Upper lobe of left lung (tissue), 6 donors: Measurements from ENCODE around the gene IQCH. TPM values are rescaled to one million over a fixed set of nuclear protein-coding genes. Genes with fewer than 3 reads are reported as not detected.
"Not testable (repeated sequence)": the region's sequence is repeated elsewhere in the genome, so short reads cannot be mapped to it uniquely, and the experiment has no call there.

Experiments used
- ATAC-seq, 2 donors: fragments of 200-7000 bp; cut with Tn5 transposase; one replicate each; pipeline ENCODE4 v1.9.1; 2022; ENCODE audit warnings: mild to moderate bottlenecking in 2 of 2, moderate library complexity in 2 of 2; ENCODE audit not compliant: low FRiP score in 2 of 2
- DNase-seq, 2 donors: peaks; one replicate each; pipeline ENCODE4 v3.0.0-alpha.2; 2019 to 2020
- H3K27ac ChIP-seq, 4 donors: fragments of 200-600 bp; sonication (generic); one replicate each; pipeline ENCODE4 v1.5.1; 2016 to 2019
- H3K27me3 ChIP-seq, 4 donors: fragments of 200-600 bp; sonication (generic); one replicate each; pipeline ENCODE4 v1.5.1; 2017 to 2019
- H3K36me3 ChIP-seq, 4 donors: fragments of 200-600 bp; sonication (generic); one replicate each; pipeline ENCODE4 v1.5.1; 2016 to 2019
- H3K4me1 ChIP-seq, 4 donors: fragments of 200-600 bp; sonication (generic); one replicate each; pipeline ENCODE4 v1.5.1; 2018 to 2019
- H3K4me3 ChIP-seq, 4 donors: fragments of 200-600 bp; sonication (generic); one replicate each; pipeline ENCODE4 v1.5.1; 2017 to 2019; ENCODE audit warnings: mild to moderate bottlenecking in 2 of 4, moderate library complexity in 1 of 4
- H3K9me3 ChIP-seq, 4 donors: fragments of 200-600 bp; sonication (generic); one replicate each; pipeline ENCODE4 v1.5.1; 2018 to 2019
- CTCF ChIP-seq, 6 experiments: fragments of 450-650 bp in 4 of 6; fragments of 200-600 bp in 2 of 6; sonication (generic) in 2 of 6; IDR thresholded peaks; one replicate each; pipeline ENCODE4 v1.5.1; 2016 to 2019; ENCODE audit warnings: antibody characterized with exemption in 6 of 6
- EP300 ChIP-seq, 4 donors: sonication (generic); formaldehyde crosslinking; IDR thresholded peaks; one replicate each; pipeline ENCODE4 v1.5.1; 2017; ENCODE audit warnings: antibody characterized with exemption in 4 of 4, control low read depth in 2 of 4
- POLR2A ChIP-seq, 4 donors: fragments of 450-650 bp; IDR thresholded peaks; one replicate each; pipeline ENCODE4 v1.5.1; 2016 to 2017; ENCODE audit warnings: antibody characterized with exemption in 4 of 4, mild to moderate bottlenecking in 2 of 4
- POLR2AphosphoS5 ChIP-seq, 2 donors: sonication (generic); formaldehyde crosslinking; IDR thresholded peaks; one replicate each; pipeline ENCODE4 v1.5.1; 2017; ENCODE audit warnings: antibody characterized with exemption in 2 of 2
- WGBS, 2 donors: methylation state at CpG; one replicate each; pipeline ENCODE4 v1.1.5; 2017 to 2018; 5-methylcytosine and 5-hydroxymethylcytosine counted together
- total RNA-seq, 6 donors: library from RNA; depleted of rRNA in 4 of 6; stranded (reverse); fragments of >200 nt in 4 of 6; gene quantifications; one replicate each; pipeline versions ENCODE4 v1.1.0 to v1.2.1, GENCODE V29; 2016 to 2021
- donor health status: DM: no; HTN: no; CAD: no; lungs with moderate emphysema.
- donor health status: DM: no; HTN: yes; CAD: no; lungs with severe emphysema.

The IQCH gene
- total RNA-seq, 6 donors from 2014 or later: 1.0 to 18.0 (median 2.7) TPM

GRCh38 chr15:67232591-67232990, 22.0 kb upstream of the IQCH start:
- Histone ChIP-seq H3K4me3 (no peak overlapping the region), H3K27me3 (no peaks in the 10 kb centered on the region), H3K9me3 (no peaks in the 10 kb centered on the region), H3K27ac (no peak overlapping the region), H3K4me1 (no peaks in the 10 kb centered on the region), H3K36me3 (peaks cover 3 to 53% (median 25%) of the 10 kb centered on the region in 4 donors)
- WGBS, 2 donors: 85 to 93% methylated on average over 3 of the region's 3 CpGs
- ATAC-seq: no peak
- TF ChIP-seq EP300 (IDR thresholded peaks at IDR 0.05) (no peak), POLR2AphosphoS5 (IDR thresholded peaks at IDR 0.05) (no peak)
- DNase-seq: no peak

- no peaks in the 10 kb centered on the region for H3K9me3 ChIP-seq
- H3K27me3 ChIP-seq: no peaks in the 10 kb centered on the region
- WGBS, 2 donors: 56 to 57% methylated on average over 3 of the region's 3 CpGs
- no peak for TF ChIP-seq POLR2AphosphoS5 (IDR thresholded peaks at IDR 0.05)
- TF ChIP-seq POLR2A (IDR thresholded peaks at IDR 0.05): no peak
- TF ChIP-seq EP300 (IDR thresholded peaks at IDR 0.05): no peak
- TF ChIP-seq CTCF (IDR thresholded peaks at IDR 0.05): no peak
- no peak overlapping the region for H3K27ac ChIP-seq
- no peak for ATAC-seq
- H3K36me3 ChIP-seq: peaks cover 0 to 9% (median 3%) of the 10 kb centered on the region in 4 donors
- no peak overlapping the region for H3K4me3 ChIP-seq
- no peak for DNase-seq
- peaks cover 7 to 17% (median 11%) of the 10 kb centered on the region in 4 donors for H3K4me1 ChIP-seq
These were observed 14.1 kb upstream of the IQCH start for GRCh38 chr15:67240235-67241131.

GRCh38 chr15:67241132-67241855, 13.3 kb upstream of the IQCH start:
- Histone ChIP-seq H3K4me3 (no peak overlapping the region), H3K9me3 (no peaks in the 10 kb centered on the region), H3K4me1 (peaks cover 7 to 17% (median 11%) of the 10 kb centered on the region in 4 donors), H3K27me3 (no peaks in the 10 kb centered on the region), H3K27ac (no peak overlapping the region), H3K36me3 (peaks cover 0 to 10% (median under 1%) of the 10 kb centered on the region in 4 donors)
- WGBS, 2 donors: 79 to 81% methylated on average over 4 of the region's 4 CpGs
- DNase-seq (no peak), ATAC-seq (no peak)
- TF ChIP-seq POLR2A (IDR thresholded peaks at IDR 0.05) (no peak), EP300 (IDR thresholded peaks at IDR 0.05) (no peak), POLR2AphosphoS5 (IDR thresholded peaks at IDR 0.05) (no peak), CTCF (IDR thresholded peaks at IDR 0.05) (no peak)

GRCh38 chr15:67242708-67243111, 11.9 kb upstream of the IQCH start:
- TF ChIP-seq CTCF (IDR thresholded peaks at IDR 0.05) (no peak), POLR2AphosphoS5 (IDR thresholded peaks at IDR 0.05) (no peak), EP300 (IDR thresholded peaks at IDR 0.05) (no peak), POLR2A (IDR thresholded peaks at IDR 0.05) (no peak)
- ATAC-seq: no peak
- H3K4me1 ChIP-seq: peaks cover 7 to 17% (median 11%) of the 10 kb centered on the region in 4 donors

GRCh38 chr15:67244971-67245478, 9.6 kb upstream of the IQCH start:
- no peak for ATAC-seq
- peaks cover 0 to 9% (median 0%) of the 10 kb centered on the region in 4 donors for H3K36me3 ChIP-seq
- H3K4me1 ChIP-seq: peaks cover 6 to 17% (median 10%) of the 10 kb centered on the region in 4 donors
- no peaks in the 10 kb centered on the region for H3K27me3 ChIP-seq
- no peak overlapping the region for H3K27ac ChIP-seq
- H3K4me3 ChIP-seq: no peak overlapping the region
- WGBS, 2 donors: 96 to 97% methylated on average over 3 of the region's 3 CpGs
- H3K9me3 ChIP-seq: peaks cover 0 to 5% (median 0%) of the 10 kb centered on the region in 4 donors
- DNase-seq: no peak
- TF ChIP-seq POLR2A (IDR thresholded peaks at IDR 0.05) (no peak), EP300 (IDR thresholded peaks at IDR 0.05) (no peak), POLR2AphosphoS5 (IDR thresholded peaks at IDR 0.05) (no peak), CTCF (IDR thresholded peaks at IDR 0.05) (no peak)

More at GRCh38 chr15:67242708-67243111, 11.9 kb upstream of the IQCH start:
- Histone ChIP-seq H3K36me3 (peaks cover 0 to 9% (median 0%) of the 10 kb centered on the region in 4 donors), H3K27me3 (no peaks in the 10 kb centered on the region), H3K9me3 (peaks cover 0 to 5% (median 0%) of the 10 kb centered on the region in 4 donors), H3K4me3 (no peak overlapping the region), H3K27ac (no peak overlapping the region)
- DNase-seq: no peak
- 45 to 50% methylated on average over 3 of the region's 3 CpGs for WGBS, 2 donors

GRCh38 chr15:67246606-67247005, 8.0 kb upstream of the IQCH start:
- not testable (repeated sequence) for ATAC-seq, DNase-seq, H3K36me3 ChIP-seq, H3K9me3 ChIP-seq, H3K27ac ChIP-seq, H3K4me3 ChIP-seq, H3K27me3 ChIP-seq
- WGBS, 2 donors: 98 to 99% methylated on average over 5 of the region's 5 CpGs
- peaks cover 0 to 13% (median 3%) of the 10 kb centered on the region in 4 donors for H3K4me1 ChIP-seq
